GM12878 (cell line): ENCODE measurements around the gene DMRTB1. TPM values are rescaled to one million over a fixed set of nuclear protein-coding genes. Genes with fewer than 3 reads are reported as not detected.

ENCODE experiments used
- ATAC-seq: fragments of 200-7000 bp; cut with Tn5 transposase; 3 replicates; pipeline ENCODE4 v1.9.1; 2020; ENCODE audit warnings: mild to moderate bottlenecking, moderate library complexity
- BruUV-seq: library from RNA; stranded (reverse); fragments of 400-500 nt; replicated peaks from 2 replicates; lab custom pipeline; 2021; lab: Mats Ljungman, UMichigan
- CTCF ChIA-PET: fragments of 300-600 bp; sonication (Branson Sonifier 250); formaldehyde crosslinking; extraction: SDS; loops from one replicate; lab custom pipeline; 2021; ENCODE audit warnings: inconsistent platforms; lab: Yijun Ruan, JAX
- POLR2A ChIA-PET: fragments of 350-600 bp; formaldehyde crosslinking; extraction: SDS; loops from one replicate; lab custom pipeline; 2021; ENCODE audit warnings: inconsistent platforms; lab: Charles Lee
- RAD21 ChIA-PET: fragments of 300-600 bp; sonication (Branson Sonifier 250); formaldehyde crosslinking; loops from one replicate; lab custom pipeline; 2023; ENCODE audit warnings: antibody characterized with exemption; ENCODE audit not compliant: unreplicated experiment; lab: Charles Lee
- SMC1A ChIA-PET: fragments of 300-600 bp; sonication (Branson Sonifier 250); formaldehyde crosslinking; loops from one replicate; lab custom pipeline; 2023; ENCODE audit not compliant: unreplicated experiment, uncharacterized antibody; lab: Charles Lee
- DNase-seq: peaks from one replicate; pipeline ENCODE4 v3.0.0-alpha.2; 2011; ENCODE audit warnings: low read depth, low spot score
- FAIRE-seq: peaks from 3 replicates; lab custom pipeline; 2011; peaks lifted over from hg19 to GRCh38; lab: Jason Lieb, UNC
- H2AFZ ChIP-seq: 2 replicates; pipeline ENCODE4 v1.6.0; 2011; ENCODE audit warnings: low read depth, low read length, control low read depth; ENCODE audit not compliant: control insufficient read depth
- H3K27ac ChIP-seq: 2 replicates; pipeline ENCODE4 v1.5.1; 2011; ENCODE audit warnings: control low read depth; ENCODE audit not compliant: control insufficient read depth, insufficient read depth
- H3K27me3 ChIP-seq, 2 experiments: replicated peaks in 1 of 2; 2 replicates each; pipeline versions ENCODE4 v1.6.0 to v1.6.1; 2011; ENCODE audit warnings: low read length in 1 of 2; ENCODE audit not compliant: control insufficient read depth in 2 of 2, insufficient read depth in 2 of 2
- H3K36me3 ChIP-seq, 2 experiments: 2 replicates each; pipeline ENCODE4 v1.5.1; 2011; ENCODE audit warnings: low read length in 1 of 2; ENCODE audit not compliant: control insufficient read depth in 2 of 2, insufficient read depth in 2 of 2
- H3K4me1 ChIP-seq: 2 replicates; pipeline ENCODE4 v1.6.1; 2011; ENCODE audit warnings: mild to moderate bottlenecking, low read length, moderate library complexity, mixed read lengths; ENCODE audit not compliant: control insufficient read depth, insufficient read depth
- H3K4me2 ChIP-seq: 2 replicates; pipeline ENCODE4 v1.6.0; 2011; ENCODE audit warnings: control low read depth; ENCODE audit not compliant: control insufficient read depth, insufficient read depth
- H3K4me3 ChIP-seq: fragments of 200-600 bp; sonication (generic); 2 replicates; pipeline ENCODE4 v1.5.1; 2016
- H3K79me2 ChIP-seq: 2 replicates; pipeline ENCODE4 v1.6.0; 2011; ENCODE audit warnings: low read length; ENCODE audit not compliant: control insufficient read depth, insufficient read depth
- H3K9ac ChIP-seq: 2 replicates; pipeline ENCODE4 v1.8.0; 2011; ENCODE audit warnings: low read length, control low read depth, mixed read lengths; ENCODE audit not compliant: control insufficient read depth, insufficient read depth
- H3K9me3 ChIP-seq: replicated peaks from 3 replicates; pipeline ENCODE4 v1.5.1; 2011; ENCODE audit warnings: mild to moderate bottlenecking, low read length; ENCODE audit not compliant: control insufficient read depth, insufficient read depth
- H4K20me1 ChIP-seq: 2 replicates; pipeline ENCODE4 v1.6.0; 2011; ENCODE audit not compliant: control insufficient read depth, insufficient read depth
- CBX3 ChIP-seq: fragments of 200-600 bp; sonication (generic); IDR thresholded peaks from 2 replicates; pipeline ENCODE4 v1.6.1; 2016; ENCODE audit warnings: low read depth, borderline replicate concordance
- CUX1 ChIP-seq: IDR thresholded peaks from 2 replicates; pipeline ENCODE4 v1.6.1; 2012; ENCODE audit warnings: improper control_type of control experiment, low read depth, low read length; ENCODE audit not compliant: insufficient replicate concordance
- EGR1 ChIP-seq, 2 experiments: IDR thresholded peaks; 1 replicate in 1 of 2; 2 replicates in 1 of 2; pipeline ENCODE4 v1.6.1; 2011 to 2012; ENCODE audit warnings: low read depth in 2 of 2, low read length in 2 of 2, borderline replicate concordance in 1 of 2, mild to moderate bottlenecking in 1 of 2, moderate library complexity in 1 of 2
- ETV6 ChIP-seq, 2 experiments: fragments of 450-650 bp in 1 of 2; IDR thresholded peaks in 1 of 2; conservative IDR thresholded peaks in 1 of 2; 2 replicates each; pipeline ENCODE4 v1.6.1; 2014; ENCODE audit warnings: antibody characterized with exemption in 1 of 2, borderline replicate concordance in 1 of 2, low read depth in 1 of 2, mild to moderate bottlenecking in 1 of 2, moderate library complexity in 1 of 2
- IKZF2 ChIP-seq, 2 experiments: fragments of 450-650 bp; IDR thresholded peaks; 2 replicates each; pipeline ENCODE4 v1.6.1; 2017; ENCODE audit warnings: mild to moderate bottlenecking in 2 of 2, moderate library complexity in 2 of 2
- IRF5 ChIP-seq: fragments of 450-650 bp; IDR thresholded peaks from 2 replicates; pipeline ENCODE4 v1.6.1; 2017; ENCODE audit warnings: borderline replicate concordance
- KAT2A ChIP-seq: conservative IDR thresholded peaks from 2 replicates; pipeline ENCODE4 v1.6.1; 2011; ENCODE audit warnings: low read depth, low read length; ENCODE audit not compliant: control insufficient read depth
- TBL1XR1 ChIP-seq: IDR thresholded peaks from 2 replicates; pipeline ENCODE4 v1.6.1; 2012; ENCODE audit warnings: low read depth, low read length, improper control_type of control experiment
- TCF3 ChIP-seq: IDR thresholded peaks from 2 replicates; pipeline ENCODE4 v1.6.1; 2012; ENCODE audit warnings: low read depth, mild to moderate bottlenecking, low read length, borderline replicate concordance; ENCODE audit not compliant: insufficient read depth
- YBX1 ChIP-seq: fragments of 450-650 bp; IDR thresholded peaks from 2 replicates; pipeline ENCODE4 v1.6.1; 2016; ENCODE audit warnings: antibody characterized with exemption
- in situ Hi-C: fragments of 300-500 bp; cut with MboI; formaldehyde crosslinking; loops from 9 replicates; pipeline ENCODE4 v1.14.3; 2018; ENCODE audit warnings: mixed read lengths
- intact Hi-C: fragments of 100-400 bp; cut with micrococcal nuclease; formaldehyde crosslinking; loops from one replicate; pipeline ENCODE4 v1.14.2; 2022; ENCODE audit not compliant: unreplicated experiment
- polyA plus RNA-seq, 11 experiments: library from polyadenylated mRNA; depleted of rRNA in 4 of 11; unstranded in 6 of 11; stranded (reverse) in 5 of 11; fragments of >200 nt; fragmentation: Nextera tagmentation in 4 of 11; fragmentation: Illumina TruSeq in 1 of 11; extraction: Ambion mirVana in 4 of 11; extraction: Trizol in 1 of 11; gene quantifications; 1 replicate in 1 of 11; 2 replicates in 10 of 11; pipeline versions ENCODE4 v1.2.1 to v1.2.3, GENCODE V29; 2011 to 2016; ENCODE audit warnings: inconsistent platforms in 2 of 11, missing spikeins in 2 of 11, low read depth in 1 of 11
- total RNA-seq, 4 experiments: library from RNA; depleted of rRNA in 3 of 4; stranded (reverse); fragments of >200 nt in 3 of 4; fragmentation: Illumina TruSeq in 1 of 4; extraction: Trizol in 1 of 4; gene quantifications; 2 replicates each; pipeline versions ENCODE4 v1.2.1 to v1.2.3, GENCODE V29; 2013 to 2021

The DMRTB1 gene
- total and polyA plus RNA-seq, 10 of the 15 experiments (the other 5 are each of a cell fraction or from before 2014, with no cell fraction given) = not detected

DNA sequence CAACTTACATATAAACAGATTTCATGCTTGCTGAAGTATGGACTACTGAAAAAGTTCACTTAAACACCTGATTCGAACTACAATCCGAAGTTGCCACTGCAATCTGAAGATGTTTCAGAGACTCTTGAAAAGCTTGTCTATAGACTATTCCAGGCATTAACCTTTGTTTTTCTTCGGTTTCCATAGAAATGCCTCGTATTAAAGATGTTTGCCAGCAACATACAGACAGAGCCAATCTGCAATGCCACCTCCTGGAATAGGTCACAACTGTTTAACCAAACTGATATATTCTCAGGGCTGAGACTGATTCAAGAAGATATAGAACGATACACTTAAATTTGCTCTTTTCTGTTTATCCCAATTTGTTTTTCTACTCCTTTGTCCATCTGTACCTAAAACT, 28.9 kb upstream of the DMRTB1 start (continued):
- TF ChIP-seq IRF5 = no peak
- TF ChIP-seq TCF3 = no peak
- TF ChIP-seq EGR1 (IDR thresholded peaks at IDR 0.05; ENCODE audit: borderline replicate concordance in 1 of 2, low read depth in 2 of 2, low read length in 2 of 2) = no peak
- TF ChIP-seq YBX1 = no peak

DNA sequence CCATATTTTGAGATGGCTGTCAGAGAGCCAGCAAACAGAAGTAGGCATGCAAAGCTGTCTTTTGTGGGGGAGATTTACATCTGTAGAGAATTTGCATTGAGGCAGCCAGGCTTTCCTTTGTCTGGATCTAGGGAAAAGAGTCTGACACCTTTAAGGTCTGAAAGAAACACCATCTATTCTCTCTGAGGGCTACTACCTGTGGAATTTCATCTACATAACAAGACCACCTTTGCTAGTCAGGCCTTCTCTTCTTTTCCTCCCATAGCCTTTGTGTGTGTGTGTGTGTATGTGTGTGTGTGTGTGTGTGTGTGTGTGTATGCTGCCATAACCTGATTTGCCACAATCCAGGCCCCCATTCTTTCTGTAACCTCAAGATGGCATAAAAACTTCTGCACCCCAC, 28.4 kb upstream of the DMRTB1 start:
- ATAC-seq = no peak

More for the DNA sequence above, 28.4 kb upstream of the DMRTB1 start:
- Histone ChIP-seq H3K79me2 (no peaks in the 10 kb centered on the region), H3K4me2 (no peak overlapping the region), H3K27ac (no peak overlapping the region), H4K20me1 (no peaks in the 10 kb centered on the region), H3K27me3 (peaks cover 0 to 1% of the 10 kb centered on the region in 2 experiments; a peak in 2 of 4 replicates), H3K4me1 (no peaks in the 10 kb centered on the region), H3K36me3 (no peaks in the 10 kb centered on the region), H2AFZ (no peak overlapping the region), H3K4me3 (no peak overlapping the region), H3K9me3 (no peaks in the 10 kb centered on the region; the same call in 2 of the 3 replicates), H3K9ac (no peak overlapping the region)
- ChIA-PET POLR2A (no interaction called here), RAD21 (interaction anchor here (1.1 kb wide), 1 partner anchor 37 kb away, joined by 6 read pairs; no protein-coding TSS in a partner anchor), CTCF (interaction anchor here (0.6 to 1.3 kb wide), 2 partner anchors 35 to 53 kb away, joined by 3 to 5 read pairs; no protein-coding TSS in a partner anchor), SMC1A (interaction anchor here (1.0 to 1.7 kb wide), 4 partner anchors 11 to 35 kb away, joined by 3 to 5 read pairs (median 4); no protein-coding TSS in a partner anchor)
- TF ChIP-seq IKZF2 (IDR thresholded peaks at IDR 0.05) (no peak), ETV6 (conservative IDR thresholded peaks at IDR 0.05 in 1 of 2, IDR thresholded peaks at IDR 0.05 in 1 of 2; ENCODE audit: borderline replicate concordance in 1 of 2, low read depth in 1 of 2) (no peak), TBL1XR1 (no peak), CUX1 (no peak), CBX3 (no peak), KAT2A (no peak)
- in situ Hi-C loops (no loop called here), intact Hi-C loops (no loop called here)
- FAIRE-seq (no peak), DNase-seq (no peak)
- no TSS peak for BruUV-seq
